Neural progenitor cell (in vitro differentiated cells): Measurements from ENCODE around the gene FOLR3. TPM values are rescaled to one million over a fixed set of nuclear protein-coding genes. Genes with fewer than 3 reads are reported as not detected.
A peak's percentile ranks its signal among the peaks of the same experiment; 100 is the strongest.

Experiments
- DNase-seq: peaks from one replicate; pipeline ENCODE4 v3.0.0-alpha.2; 2016; ENCODE audit warnings: low spot score
- H2AFZ ChIP-seq: fragments of 200-600 bp; sonication (generic); replicated peaks from 2 replicates; pipeline ENCODE4 v1.6.1; 2016; ENCODE audit warnings: antibody characterized with exemption
- H3F3A ChIP-seq: fragments of 200-600 bp; sonication (generic); 2 replicates; pipeline ENCODE4 v1.6.1; 2016; ENCODE audit warnings: antibody characterized with exemption, low read depth
- H3K27ac ChIP-seq: fragments of 200-600 bp; sonication (generic); 2 replicates; pipeline ENCODE4 v1.5.1; 2016; ENCODE audit warnings: mild to moderate bottlenecking
- H3K27me3 ChIP-seq: fragments of 200-600 bp; sonication (generic); 2 replicates; pipeline ENCODE4 v1.6.1; 2016; ENCODE audit warnings: mild to moderate bottlenecking, moderate library complexity
- H3K36me3 ChIP-seq: fragments of 200-600 bp; sonication (generic); 2 replicates; pipeline ENCODE4 v1.5.1; 2016
- H3K4me1 ChIP-seq: fragments of 200-600 bp; sonication (generic); 2 replicates; pipeline ENCODE4 v1.6.1; 2016; ENCODE audit warnings: mixed run types
- H3K4me2 ChIP-seq: fragments of 200-600 bp; sonication (generic); 2 replicates; pipeline ENCODE4 v1.6.1; 2016
- H3K4me3 ChIP-seq: fragments of 200-600 bp; sonication (generic); 2 replicates; pipeline ENCODE4 v1.5.1; 2016
- H3K79me2 ChIP-seq: fragments of 200-600 bp; sonication (generic); 2 replicates; pipeline ENCODE4 v1.6.1; 2016; ENCODE audit warnings: low read depth
- H3K9ac ChIP-seq: fragments of 200-600 bp; sonication (generic); 2 replicates; pipeline ENCODE4 v1.6.1; 2016
- H3K9me3 ChIP-seq: fragments of 200-600 bp; sonication (generic); 2 replicates; pipeline ENCODE4 v1.5.1; 2016; ENCODE audit warnings: low read depth
- H4K20me1 ChIP-seq: fragments of 200-600 bp; sonication (generic); 2 replicates; pipeline ENCODE4 v1.6.1; 2016; ENCODE audit warnings: low read depth
- H3K27ac Mint-ChIP-seq: 3 replicates; pipeline ENCODE4 v1.8.0; 2021; ENCODE audit warnings: mixed read lengths
- H3K27me3 Mint-ChIP-seq: 2 replicates; pipeline ENCODE4 v1.8.0; 2022; ENCODE audit warnings: low read depth, mild to moderate bottlenecking, inconsistent platforms, moderate library complexity, mixed read lengths; ENCODE audit not compliant: insufficient read depth
- H3K36me3 Mint-ChIP-seq: 3 replicates; pipeline ENCODE4 v1.8.0; 2021; ENCODE audit warnings: mixed read lengths
- H3K4me1 Mint-ChIP-seq: 3 replicates; pipeline ENCODE4 v1.8.0; 2021; ENCODE audit warnings: mixed read lengths
- H3K4me3 Mint-ChIP-seq: 3 replicates; pipeline ENCODE4 v1.8.0; 2021; ENCODE audit warnings: mild to moderate bottlenecking, moderate library complexity, mixed read lengths
- H3K9me3 Mint-ChIP-seq: 3 replicates; pipeline ENCODE4 v1.8.0; 2020; ENCODE audit warnings: mixed read lengths
- CTCF ChIP-seq: fragments of 200-600 bp; sonication (generic); IDR thresholded peaks from 2 replicates; pipeline ENCODE4 v1.5.1; 2017; ENCODE audit warnings: antibody characterized with exemption, mild to moderate bottlenecking
- EZH2 ChIP-seq: fragments of 200-600 bp; sonication (generic); IDR thresholded peaks from 2 replicates; pipeline ENCODE4 v1.6.1; 2017; ENCODE audit warnings: antibody characterized with exemption, mild to moderate bottlenecking, moderate library complexity
- EZH2phosphoT487 ChIP-seq: fragments of 200-600 bp; sonication (generic); IDR thresholded peaks from 2 replicates; pipeline ENCODE4 v1.6.1; 2017; ENCODE audit warnings: antibody characterized with exemption
- total RNA-seq: library from RNA; depleted of rRNA; stranded (reverse); fragments of >200 nt; gene quantifications from 2 replicates; pipeline ENCODE4 v1.2.3, GENCODE V29; 2015; ENCODE audit warnings: low replicate concordance

Gene FOLR3
- total RNA-seq, 1 donor from 2014 or later = not detected

DNA sequence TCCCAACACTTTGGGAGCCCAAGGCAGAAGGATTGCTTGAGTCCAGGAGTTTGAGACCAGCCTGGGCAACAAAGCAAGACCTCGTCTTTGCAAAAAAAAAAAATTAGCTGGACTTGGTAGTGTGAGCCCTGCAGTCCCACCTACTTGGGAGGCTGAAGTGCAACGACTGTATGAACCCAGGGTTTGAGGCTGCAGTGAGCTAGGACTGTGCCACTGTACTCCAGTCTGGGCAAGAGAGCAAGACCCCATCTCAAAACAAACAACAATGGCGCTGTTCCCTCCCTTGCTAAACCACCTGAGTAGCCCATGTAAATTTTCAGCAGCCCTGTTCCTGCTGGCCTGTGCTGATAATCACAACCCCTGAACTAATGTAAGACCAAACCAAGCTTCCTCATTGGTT is 35.5 kb upstream of the FOLR3 start:
- DNase-seq = no peak
- H2AFZ ChIP-seq = no peak overlapping the region
- H3K9me3 ChIP-seq = no peaks in the 10 kb centered on the region
- no peaks in the 10 kb centered on the region for H3K9me3 Mint-ChIP-seq
- H3K27me3 ChIP-seq = no peaks in the 10 kb centered on the region
- no peaks in the 10 kb centered on the region for H3K36me3 ChIP-seq
- peaks cover 39% of the 10 kb centered on the region for H3K79me2 ChIP-seq
- H3K27ac Mint-ChIP-seq = no peak overlapping the region
- no peak for TF ChIP-seq CTCF
- no peak for TF ChIP-seq EZH2phosphoT487
- TF ChIP-seq EZH2 = no peak
- peaks cover 7% of the 10 kb centered on the region for H3K36me3 Mint-ChIP-seq
- H3K4me3 ChIP-seq = no peak overlapping the region
- H3K4me3 Mint-ChIP-seq = no peak overlapping the region
- peaks cover 9% of the 10 kb centered on the region for H3F3A ChIP-seq
- H3K9ac ChIP-seq = no peak overlapping the region
- H3K27me3 Mint-ChIP-seq = peaks cover 9% of the 10 kb centered on the region
- peaks cover 26% of the 10 kb centered on the region for H3K4me1 Mint-ChIP-seq
- H3K4me1 ChIP-seq = peaks cover 9% of the 10 kb centered on the region
- no peak overlapping the region for H3K27ac ChIP-seq
- no peak overlapping the region for H3K4me2 ChIP-seq
- peaks cover 13% of the 10 kb centered on the region for H4K20me1 ChIP-seq

GRCh38 chr11:72100462-72100861 is 35.1 kb upstream of the FOLR3 start:
- peaks cover 26% of the 10 kb centered on the region for H3K4me1 Mint-ChIP-seq
- H3K27ac ChIP-seq = no peak overlapping the region
- H3K27me3 ChIP-seq = no peaks in the 10 kb centered on the region
- DNase-seq = no peak
- no peaks in the 10 kb centered on the region for H3K36me3 ChIP-seq
- H3K9me3 ChIP-seq = no peaks in the 10 kb centered on the region
- H3K79me2 ChIP-seq = peaks cover 39% of the 10 kb centered on the region
- H3K27me3 Mint-ChIP-seq = peaks cover 10% of the 10 kb centered on the region
- peaks cover 9% of the 10 kb centered on the region for H3K4me1 ChIP-seq
- no peak for TF ChIP-seq CTCF
- TF ChIP-seq EZH2phosphoT487 = no peak
- TF ChIP-seq EZH2 = no peak
- no peak overlapping the region for H3K4me3 Mint-ChIP-seq
- H2AFZ ChIP-seq = no peak overlapping the region
- peak overlapping the region; percentile 18 for H3K27ac Mint-ChIP-seq
- H4K20me1 ChIP-seq = peaks cover 13% of the 10 kb centered on the region
- H3K36me3 Mint-ChIP-seq = peaks cover 8% of the 10 kb centered on the region
- peaks cover 9% of the 10 kb centered on the region for H3F3A ChIP-seq
- H3K4me2 ChIP-seq = no peak overlapping the region
- no peaks in the 10 kb centered on the region for H3K9me3 Mint-ChIP-seq
- no peak overlapping the region for H3K4me3 ChIP-seq
- no peak overlapping the region for H3K9ac ChIP-seq

DNA sequence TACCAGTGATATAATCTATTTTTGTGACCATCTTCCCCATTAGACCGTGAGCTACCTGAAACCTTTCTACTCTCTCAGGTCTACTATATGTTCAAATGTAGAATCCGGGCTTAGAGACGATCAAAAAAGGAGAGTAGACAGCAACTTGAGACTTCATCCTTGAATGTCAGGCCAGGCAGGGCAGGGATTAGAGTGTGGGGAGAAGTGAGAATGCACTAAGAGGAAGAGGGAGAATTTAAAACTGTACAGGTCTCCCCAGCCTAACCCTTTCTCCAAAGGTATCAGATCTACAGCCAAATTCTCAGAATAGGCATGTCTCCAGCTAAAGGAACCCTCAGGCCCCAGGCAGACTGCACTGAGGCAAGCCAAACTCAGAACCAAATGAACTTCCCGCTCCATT is 33.4 kb upstream of the FOLR3 start:
- H3K27ac ChIP-seq = no peak overlapping the region
- no peaks in the 10 kb centered on the region for H3K27me3 ChIP-seq
- H3K9me3 ChIP-seq = no peaks in the 10 kb centered on the region
- H3F3A ChIP-seq = peaks cover 9% of the 10 kb centered on the region
- Mint-ChIP-seq H3K36me3 (peaks cover 5% of the 10 kb centered on the region), H3K27me3 (peaks cover 10% of the 10 kb centered on the region), H3K9me3 (no peaks in the 10 kb centered on the region), H3K4me1 (peaks cover 26% of the 10 kb centered on the region), H3K27ac (peak overlapping the region; percentile 36), H3K4me3 (peak overlapping the region; percentile 95)
- TF ChIP-seq EZH2 = no peak
- TF ChIP-seq EZH2phosphoT487 = no peak
- TF ChIP-seq CTCF = no peak
- DNase-seq = no peak
- peak overlapping the region; percentile 96 for H3K9ac ChIP-seq
- H3K4me3 ChIP-seq = peak overlapping the region; percentile 91
- H3K79me2 ChIP-seq = peaks cover 39% of the 10 kb centered on the region
- no peaks in the 10 kb centered on the region for H3K36me3 ChIP-seq
- peaks cover 13% of the 10 kb centered on the region for H4K20me1 ChIP-seq
- peak overlapping the region; percentile 88 for H3K4me2 ChIP-seq
- peaks cover 9% of the 10 kb centered on the region for H3K4me1 ChIP-seq
- H2AFZ ChIP-seq = no peak overlapping the region
